HCEC 1CT (cell line): Measurements from ENCODE around the gene GORASP1.

ENCODE experiments used
- DNase-seq: peaks from one replicate; pipeline ENCODE4 v3.0.0-alpha.2; 2017

GORASP1 gene

DNA sequence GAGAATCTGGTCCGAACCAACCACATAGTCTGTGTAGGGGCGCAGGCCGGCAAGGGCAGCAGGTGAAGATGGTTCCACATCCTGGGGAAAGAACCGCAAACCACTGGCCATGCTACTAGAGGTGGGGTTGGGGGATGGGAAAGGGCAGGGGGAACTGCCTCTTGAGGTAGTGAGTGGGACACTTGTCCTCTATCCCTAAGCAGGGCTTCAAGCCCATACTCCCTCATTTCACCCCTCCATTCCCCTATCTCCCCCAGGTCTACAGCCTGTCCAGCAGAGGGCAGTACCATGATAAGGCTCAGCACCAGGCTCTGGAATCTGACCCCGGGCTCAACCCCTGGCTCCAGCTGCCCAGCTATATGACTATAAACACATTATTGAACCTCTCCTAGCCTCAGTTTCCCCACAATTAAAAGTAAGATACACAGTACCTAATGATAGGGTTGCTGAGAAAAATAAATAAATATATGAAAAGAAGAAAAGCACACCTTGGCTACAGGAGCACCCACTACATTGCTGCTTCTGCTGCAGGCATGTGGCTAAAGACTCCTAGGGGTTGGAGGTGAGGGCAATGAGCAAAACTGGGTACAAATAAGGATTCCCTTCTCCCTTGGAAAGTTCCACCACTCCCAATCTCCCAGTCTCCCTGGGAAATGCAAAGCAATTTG, 6.3 kb downstream of the GORASP1 start:
- peak; percentile 46 for DNase-seq

DNA sequence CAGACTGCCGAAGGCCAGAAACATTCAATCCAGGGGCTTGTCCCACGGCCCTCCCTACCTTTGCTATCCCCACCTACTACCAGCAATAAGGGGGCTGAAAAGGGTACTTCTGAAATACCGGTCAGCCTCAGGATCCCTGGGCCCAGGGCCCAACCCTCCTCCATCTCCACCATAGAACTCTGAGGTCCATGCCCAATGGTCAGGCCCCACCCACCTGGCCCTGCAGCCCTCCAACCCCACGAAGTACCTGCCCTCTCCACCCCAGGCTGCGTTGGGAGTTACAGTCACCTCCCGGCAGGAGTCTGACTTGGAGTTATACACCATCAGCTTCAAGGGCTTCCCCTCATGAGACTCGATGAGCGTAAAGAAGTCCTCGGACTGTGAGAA, 6.9 kb downstream of the GORASP1 start:
- no peak for DNase-seq

DNA sequence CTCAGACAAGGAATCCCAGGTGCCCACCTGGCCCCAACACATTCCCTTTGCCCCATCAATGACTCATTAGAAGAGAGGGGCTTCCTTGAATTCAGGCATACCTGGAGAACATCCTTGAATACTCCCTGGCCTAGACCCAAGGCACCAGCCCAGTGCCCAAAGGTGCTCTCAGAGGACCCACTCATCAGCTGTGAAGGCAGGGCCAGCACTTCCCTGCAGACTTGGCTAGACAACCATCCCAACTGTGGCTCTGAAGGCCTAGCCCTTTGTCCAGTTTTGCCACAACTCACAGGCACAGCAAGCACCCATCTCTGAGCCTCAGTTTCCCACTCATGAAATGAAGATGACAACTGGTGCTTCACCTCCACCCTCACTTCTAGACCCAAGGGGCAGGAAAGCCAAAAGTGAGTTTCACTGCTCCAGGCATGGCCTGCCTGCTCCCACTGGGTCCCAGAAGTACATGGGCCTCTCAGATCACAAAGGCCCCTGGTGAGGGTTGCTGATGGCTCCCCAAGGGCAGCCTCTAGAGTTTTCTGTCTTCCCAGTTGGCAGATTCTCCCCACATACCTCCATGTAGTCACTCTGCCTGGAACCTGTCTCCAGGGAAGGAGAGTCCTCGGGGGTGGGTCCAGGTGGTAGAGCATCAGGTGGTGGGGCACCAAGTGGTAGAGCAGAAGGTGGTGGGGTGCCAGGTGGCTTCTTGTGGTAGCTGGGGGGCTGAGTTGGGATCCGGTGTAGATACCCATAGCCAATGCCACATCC, 7.5 kb downstream of the GORASP1 start:
- DNase-seq, result no peak

DNA sequence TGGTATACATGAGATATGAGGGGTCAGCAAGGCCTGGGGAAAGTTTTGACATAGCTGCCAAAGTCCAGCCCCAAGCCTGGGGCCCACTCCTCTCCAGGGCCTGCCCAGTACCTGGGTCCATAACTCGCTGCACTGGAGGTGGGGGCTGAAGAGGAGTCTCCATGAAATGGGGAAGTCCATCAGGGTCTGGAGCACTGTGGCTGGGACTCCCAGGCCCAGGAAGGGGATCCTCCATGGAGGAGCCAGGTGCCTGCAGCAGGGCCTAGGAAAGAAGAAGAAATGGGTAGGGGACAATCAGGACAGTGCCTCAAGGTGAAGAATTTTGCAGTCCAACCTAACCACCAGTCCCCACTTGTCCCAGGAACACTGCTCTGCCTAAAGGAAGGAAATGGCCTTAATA, 8.2 kb downstream of the GORASP1 start:
- DNase-seq, result no peak

DNA sequence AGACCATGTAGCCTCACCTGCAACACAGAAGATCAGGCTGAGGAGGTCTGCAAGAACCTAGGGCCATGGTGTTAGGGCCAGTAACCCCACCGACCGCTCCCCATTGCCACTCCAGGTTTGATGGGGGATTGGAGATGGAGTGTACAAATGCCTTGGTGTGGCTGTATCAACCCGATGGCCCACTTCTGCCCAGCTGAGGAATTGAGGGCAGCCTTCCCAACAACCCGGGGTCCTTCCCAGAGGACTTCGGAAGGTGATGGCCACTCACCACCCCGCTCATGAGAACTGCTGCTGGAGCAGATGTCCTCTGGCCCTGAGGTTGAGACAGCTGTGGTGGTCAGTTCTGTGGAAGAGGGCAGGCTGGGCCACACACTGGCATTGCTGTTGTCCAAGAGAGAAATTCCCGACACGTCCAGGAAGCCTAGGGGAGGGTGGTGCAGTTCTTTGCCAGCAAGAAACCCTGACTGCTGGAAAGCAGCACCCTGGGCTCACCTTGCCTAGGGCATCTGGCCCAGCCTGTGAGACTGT, 8.9 kb downstream of the GORASP1 start:
- DNase-seq, result no peak

DNA sequence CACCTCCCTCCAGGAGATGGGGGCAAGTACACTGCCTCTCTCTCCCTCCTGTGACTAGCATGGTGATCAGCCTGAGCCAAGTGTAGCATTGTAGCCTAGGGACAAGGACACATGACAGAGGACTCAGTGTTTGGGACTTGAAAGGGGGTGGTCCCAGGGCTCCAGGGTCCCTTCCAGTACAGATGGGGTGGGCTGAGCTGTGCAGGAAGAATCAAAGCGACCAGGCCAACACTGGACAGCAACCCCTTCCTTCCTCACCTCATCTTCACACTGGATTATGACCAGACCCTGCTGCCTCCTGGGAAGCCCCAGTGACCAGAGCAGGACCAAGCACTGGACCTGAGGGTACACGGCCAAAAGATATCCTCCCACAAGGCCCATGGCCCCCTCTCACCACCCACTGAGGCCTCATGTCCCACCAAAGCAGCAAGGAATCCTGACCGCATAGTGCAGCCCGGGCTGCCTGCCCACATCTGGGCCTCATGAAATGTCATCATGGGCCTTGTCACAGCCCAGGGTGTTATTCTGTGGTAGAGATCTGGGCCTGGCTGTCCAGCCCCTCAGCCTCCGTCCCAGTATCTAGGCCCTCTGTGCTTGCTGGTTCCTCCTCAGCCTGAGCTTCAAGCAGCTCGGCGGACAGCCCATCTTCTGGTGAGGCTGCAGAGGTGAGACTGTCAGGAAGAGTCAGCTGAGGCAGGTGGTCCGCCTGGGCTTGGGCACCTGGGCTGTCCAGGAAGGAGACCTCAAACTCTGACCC, 9.5 kb downstream of the GORASP1 start:
- no peak for DNase-seq

DNA sequence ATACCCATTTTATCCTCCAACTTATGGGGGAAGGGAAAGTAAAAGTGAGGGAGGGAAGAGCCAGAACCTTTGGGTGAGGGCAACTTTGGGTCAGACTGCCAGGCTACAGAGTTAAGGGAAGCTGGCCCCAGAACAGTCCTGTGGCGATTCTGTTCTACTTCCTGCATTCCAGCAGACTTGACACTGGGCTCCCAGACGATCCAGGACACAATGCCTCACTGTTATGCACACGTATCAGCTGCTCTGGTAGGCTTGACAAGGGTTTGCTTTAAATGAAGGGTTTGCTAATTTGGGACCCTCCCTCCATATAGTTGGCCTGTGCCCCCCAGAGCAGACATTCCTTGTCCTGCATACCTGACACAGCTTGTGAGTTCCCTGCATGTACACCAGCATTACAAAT, 10.7 kb downstream of the GORASP1 start:
- no peak for DNase-seq

DNA sequence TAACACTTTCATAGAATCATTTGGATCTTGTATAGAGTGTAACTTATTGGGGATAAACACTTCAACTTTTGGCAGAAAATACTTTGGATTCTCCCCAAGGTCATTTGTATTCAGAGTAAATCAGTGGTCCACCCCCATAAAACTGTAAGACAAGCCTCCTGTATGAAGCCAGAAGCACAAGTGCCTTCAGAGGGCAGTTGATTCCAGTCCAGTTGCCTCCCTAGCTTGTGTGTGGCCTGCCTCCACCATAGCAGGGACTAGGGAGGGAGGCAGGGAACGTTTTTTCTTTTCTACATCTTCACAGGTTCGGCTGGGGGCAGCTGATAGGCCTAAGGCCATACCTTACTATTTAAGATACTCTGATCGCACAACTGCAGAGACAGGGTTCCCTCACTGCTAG, 11.6 kb downstream of the GORASP1 start:
- DNase-seq, result no peak

DNA sequence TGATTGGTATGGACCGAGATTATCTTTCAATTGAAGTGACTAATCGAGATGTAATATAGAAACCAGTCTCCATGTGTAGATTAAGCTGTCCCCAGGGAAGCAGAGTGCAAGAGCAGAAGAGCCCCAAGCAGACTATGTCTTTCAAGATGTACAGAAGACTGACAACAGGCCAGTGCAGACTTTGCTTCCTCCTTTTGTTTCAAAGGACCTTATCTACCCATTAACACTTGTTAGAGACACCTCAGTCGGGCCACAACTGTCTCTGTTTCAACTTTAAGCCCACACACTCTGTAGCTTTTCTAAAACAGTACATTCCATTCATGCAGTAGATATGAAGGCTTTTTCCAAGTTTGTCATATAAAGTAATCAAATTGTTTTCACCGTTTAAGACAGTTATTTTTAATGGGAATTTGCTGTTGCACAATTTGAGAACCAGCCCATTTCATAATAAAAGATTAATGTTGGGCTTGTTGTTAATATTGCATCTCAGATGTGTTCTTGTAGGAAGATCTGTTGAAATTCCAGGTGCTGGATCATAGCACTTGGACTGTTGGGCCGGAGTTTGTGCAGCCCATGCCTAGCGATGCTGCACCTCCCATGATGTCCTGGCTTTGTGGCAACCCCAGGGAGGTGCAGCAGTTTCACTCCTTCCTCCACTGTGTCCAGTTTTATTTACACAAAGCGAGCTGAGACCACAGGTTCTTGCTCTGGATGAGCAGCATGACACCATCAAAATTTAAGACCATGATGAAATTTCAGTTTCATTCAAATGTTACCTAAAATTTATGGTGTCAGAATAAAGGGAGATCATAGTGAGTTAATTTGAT, 12.4 kb downstream of the GORASP1 start:
- no peak for DNase-seq

DNA sequence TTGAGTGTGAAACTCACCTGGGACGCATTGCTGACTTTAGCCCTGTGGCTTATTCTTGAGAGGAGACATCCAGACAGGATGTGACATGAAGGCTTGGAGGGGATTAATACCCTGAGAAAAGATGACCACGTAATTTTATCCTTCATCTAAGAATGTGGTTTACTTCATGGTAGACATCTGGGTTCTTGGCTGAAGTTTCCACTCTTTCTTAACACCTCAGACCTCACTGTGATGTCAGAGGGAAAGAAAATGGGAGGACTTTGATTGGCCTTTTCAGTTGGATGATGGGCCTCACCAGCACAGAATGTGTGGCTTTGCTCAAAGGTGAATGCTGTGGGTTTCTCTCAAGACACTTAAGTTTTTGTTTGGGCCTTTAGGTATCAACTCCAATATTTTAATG, 16.5 kb downstream of the GORASP1 start:
- DNase-seq, result no peak

DNA sequence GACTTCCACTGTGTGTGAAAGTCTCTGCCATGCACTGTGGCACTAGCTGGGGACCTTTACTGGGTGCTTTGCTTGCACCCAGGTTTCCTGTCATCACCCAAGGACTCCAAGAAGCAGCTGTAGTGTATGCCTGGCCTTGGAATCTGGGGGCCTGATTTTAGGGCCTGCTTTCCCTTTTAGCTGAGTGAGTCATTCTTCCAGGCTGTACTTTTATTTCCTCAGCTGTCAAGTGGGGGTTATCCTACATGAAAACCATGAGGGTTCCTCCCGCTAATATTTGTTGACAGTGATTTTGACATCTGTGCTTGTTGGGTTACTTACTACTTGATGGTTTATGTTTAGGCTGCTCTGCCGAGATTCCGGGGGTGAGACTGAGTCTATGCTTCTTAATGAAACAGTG, 18.5 kb downstream of the GORASP1 start:
- peak; percentile 20 for DNase-seq

DNA sequence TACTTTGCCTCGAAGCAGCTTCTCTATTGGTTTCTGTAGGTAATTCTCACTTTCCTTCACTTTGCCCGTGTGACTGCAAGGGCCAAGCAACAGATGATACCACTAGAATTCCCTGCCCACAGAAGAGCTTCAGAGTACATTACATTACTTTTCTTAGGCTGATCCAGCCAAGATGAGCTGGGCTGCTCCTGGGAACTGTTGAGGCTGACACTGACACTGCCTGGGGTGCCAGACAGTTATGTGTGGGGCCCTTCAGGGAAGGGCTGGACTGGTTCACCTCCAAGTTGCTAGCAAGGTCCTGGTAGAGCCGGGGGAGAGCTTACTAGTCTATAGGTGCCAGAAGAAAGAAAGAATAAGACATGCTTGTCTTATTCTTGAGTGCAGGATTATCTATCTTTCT, 19.0 kb downstream of the GORASP1 start:
- DNase-seq, result no peak

DNA sequence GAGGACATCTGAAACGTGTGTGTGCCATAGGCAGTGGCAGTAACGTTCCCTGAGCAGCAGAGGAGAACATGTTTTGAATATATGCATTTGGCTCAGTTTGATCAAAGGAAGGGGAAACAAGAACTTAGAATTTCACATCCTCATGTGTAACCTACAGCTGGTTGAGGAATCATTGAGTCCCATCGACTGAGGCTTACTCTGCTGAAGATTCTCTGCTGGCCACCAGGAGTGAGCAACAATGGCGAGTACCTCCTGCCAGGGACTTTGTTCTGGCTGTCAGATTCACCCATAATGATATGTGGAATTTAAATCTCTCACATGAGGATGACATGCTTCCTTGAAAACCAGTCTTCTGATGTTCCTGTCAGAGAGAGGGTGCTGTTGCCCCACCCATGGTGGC, 21.3 kb downstream of the GORASP1 start:
- no peak for DNase-seq

DNA sequence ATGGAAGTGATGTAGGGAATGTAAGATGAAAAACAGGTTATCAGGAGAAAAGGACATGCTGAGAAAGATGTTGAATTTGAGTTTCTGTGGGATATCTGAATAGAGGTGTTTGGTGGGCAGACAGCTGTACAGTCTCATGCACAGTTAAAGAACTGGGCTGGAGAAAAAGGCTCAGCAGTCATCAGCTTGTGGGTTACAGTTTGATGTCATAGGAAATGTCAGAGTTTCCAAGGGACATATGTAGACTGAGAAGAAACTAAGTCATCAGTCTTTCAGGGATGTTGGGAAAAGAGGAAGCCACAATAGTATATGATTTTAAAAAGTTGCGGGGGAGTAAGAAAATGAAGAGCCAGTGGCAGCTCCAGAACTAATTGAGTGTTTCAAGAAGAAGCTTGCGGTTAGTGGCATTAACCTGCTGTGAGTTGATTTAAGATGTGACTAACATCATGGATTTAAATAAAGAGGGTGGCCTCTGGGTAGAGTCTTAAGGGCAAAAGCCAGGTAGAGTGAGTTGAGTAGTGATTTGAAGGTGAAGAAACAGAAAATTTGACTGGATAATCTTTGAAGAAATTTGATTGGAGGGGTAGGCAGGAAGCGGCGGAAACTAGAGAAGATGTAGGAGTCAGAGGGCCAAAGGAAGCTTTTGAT, 24.6 kb downstream of the GORASP1 start:
- DNase-seq, result no peak

DNA sequence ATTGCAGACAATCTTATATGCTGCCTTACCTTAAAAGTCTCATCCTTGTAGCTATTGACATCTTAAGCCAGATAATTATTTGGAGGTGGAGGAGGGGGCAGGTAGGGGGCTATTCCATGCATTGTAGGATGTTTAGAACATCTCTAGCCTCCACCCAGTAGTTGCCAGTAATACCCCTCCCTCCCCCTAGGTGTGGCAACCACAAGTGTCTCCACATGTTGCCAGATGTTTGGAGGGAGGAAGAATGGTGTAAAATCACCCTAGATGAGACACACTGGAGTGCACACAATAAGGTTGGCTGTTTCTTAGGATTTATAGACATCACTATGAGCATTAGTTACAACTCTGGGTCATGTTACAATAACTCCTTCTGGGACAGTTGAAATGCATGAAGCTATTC, 27.4 kb downstream of the GORASP1 start:
- DNase-seq, result no peak

DNA sequence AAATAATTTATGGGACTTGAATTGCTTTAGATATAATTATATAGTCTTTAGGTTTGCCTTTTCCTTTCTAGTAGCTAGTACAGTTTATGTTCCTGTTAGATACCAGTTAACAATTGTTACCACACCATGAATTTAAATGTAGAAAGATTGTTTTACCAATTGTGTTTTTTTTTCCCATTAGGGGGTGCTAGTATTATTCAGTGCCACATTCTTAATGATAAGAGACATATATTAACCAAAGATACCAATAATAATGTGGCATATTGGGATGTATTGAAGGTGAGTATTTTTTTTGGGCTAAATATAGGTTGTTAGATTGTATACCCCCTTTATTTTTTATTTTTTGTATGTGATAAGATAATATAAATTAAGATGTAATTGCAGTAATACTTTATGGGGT, 27.9 kb downstream of the GORASP1 start:
- DNase-seq, result no peak

DNA sequence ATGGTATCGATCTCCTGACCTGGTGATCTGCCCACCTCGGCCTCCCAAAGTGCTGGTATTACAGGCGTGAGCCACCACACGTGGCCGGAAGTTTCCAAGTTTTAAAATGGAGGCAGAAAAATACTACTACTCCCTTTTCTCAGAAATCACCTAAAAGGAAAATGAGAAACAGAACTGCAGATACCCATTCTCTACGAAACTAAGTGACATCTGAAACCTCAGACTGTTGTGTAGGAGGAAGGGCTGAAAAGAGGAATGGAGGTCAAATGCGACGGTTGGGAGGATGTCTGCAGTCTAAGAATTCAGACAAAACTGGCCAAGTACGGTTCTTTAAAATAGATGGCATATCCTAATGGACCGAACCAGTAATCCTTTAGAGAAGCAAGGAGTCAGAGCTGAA, 31.5 kb downstream of the GORASP1 start:
- no peak for DNase-seq

DNA sequence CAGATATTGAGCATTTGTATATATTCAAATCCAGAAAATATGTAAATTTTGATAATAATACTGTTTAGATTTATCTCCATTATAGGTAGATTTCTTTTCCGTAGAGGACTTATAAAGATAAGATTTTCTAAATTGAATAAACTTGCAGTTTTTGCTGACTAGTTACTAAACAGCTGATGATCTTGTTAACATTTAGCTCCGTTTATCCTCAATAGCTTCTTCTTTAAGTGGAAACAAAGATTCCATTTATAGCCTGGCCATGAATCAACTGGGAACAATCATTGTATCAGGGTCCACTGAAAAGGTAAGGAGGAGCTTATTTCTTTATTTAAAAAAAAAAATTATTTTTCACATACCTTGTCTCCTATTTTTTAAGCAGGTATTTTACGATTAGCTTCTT, 38.9 kb downstream of the GORASP1 start:
- no peak for DNase-seq

DNA sequence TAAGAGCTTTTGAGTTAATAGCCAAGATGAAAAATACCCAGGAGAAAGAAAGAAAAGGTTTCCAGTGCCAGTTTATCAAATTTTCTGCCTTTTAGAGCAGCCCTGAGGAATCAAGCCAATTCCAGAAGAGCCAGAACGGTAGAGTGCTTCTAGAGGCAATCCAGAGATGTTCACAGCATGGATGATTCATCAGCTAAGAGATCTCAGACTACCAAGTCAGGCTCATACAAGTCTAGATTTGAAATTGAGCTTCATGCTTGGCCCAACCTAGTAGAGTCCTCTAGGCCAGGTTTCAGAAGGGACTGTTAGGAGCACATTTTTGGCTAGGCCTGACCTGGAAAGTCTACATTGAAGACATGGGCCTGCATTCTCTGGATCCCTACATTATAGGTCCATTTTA, 40.1 kb downstream of the GORASP1 start:
- DNase-seq, result no peak

DNA sequence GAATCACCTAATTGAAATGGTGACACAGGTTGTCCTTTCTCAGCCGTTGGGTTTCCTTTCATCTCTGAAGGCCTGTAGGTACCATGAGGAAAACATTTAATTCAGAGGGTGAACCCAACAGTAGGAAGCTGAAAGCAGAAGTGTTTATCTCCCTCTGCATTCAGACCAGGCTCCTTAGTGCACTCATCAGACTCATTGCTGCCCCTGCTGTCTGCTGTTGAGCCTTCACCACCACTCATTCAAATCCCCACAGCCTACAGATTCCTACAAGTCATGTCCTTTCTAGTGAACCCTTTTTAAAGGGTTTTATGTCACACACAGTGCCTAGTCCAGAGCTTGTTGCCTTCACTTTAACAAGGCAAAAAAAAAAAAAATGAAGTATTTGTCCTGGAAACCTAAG, 42.2 kb downstream of the GORASP1 start:
- peak; percentile 31 for DNase-seq

DNA sequence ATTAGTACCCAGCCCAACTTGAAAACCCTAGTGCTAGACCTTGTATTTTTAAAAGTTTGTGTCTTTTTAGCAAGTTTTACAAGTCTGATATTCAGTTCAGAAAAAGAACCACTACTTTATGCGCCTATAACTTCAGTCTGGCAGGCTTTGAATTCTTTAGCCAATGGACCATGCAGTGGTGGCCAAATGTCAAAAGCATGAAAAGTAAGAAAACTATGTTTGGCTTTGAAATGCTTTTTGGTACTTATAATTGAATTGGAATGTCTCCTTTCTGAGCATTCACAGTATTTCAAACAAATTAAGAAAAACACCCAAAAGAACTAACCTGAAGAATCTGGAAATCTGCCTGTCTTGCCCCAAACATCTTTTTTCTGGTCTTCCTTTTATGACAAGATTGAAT, 42.8 kb downstream of the GORASP1 start:
- no peak for DNase-seq

DNA sequence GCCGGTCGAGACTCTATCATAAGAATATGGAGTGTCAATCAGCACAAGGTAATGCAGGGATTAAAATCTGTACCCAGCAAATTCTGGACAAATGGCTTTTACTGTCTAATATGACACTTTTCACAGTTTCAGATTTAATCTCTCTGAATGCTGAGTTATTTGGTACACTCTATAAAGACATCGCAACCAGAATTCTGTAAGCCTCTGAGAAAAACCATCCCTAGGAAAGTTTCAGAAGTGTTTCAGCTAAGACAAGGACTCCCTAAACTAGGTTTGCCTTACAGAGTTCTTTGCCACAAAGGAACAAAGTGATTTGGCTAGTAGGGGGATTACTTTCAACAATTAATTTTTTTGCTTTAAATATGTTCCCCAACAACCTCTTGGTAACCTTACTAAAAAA, 44.3 kb downstream of the GORASP1 start:
- DNase-seq, result no peak
